AG09309 (cell line): Measurements from ENCODE around the gene DCTN2.
"Not testable (repeated sequence)": the region's sequence is repeated elsewhere in the genome, so short reads cannot be mapped to it uniquely, and the experiment has no call there.

ENCODE experiments used
- DNase-seq: peaks from one replicate; pipeline ENCODE4 v3.0.0-alpha.2; 2010; ENCODE audit warnings: low read depth
- H3K4me3 ChIP-seq: 2 replicates; pipeline ENCODE4 v1.5.1; 2011; ENCODE audit warnings: mild to moderate bottlenecking, low read depth, low read length, moderate library complexity; ENCODE audit not compliant: control insufficient read depth
- CTCF ChIP-seq: IDR thresholded peaks from 2 replicates; pipeline ENCODE4 v1.5.1; 2011; ENCODE audit warnings: mild to moderate bottlenecking, low read depth, low read length, inconsistent platforms; ENCODE audit not compliant: insufficient read depth, control insufficient read depth; ENCODE audit errors: missing control alignments

Gene DCTN2

GRCh38 chr12:57563358-57563757 is 16.4 kb upstream of the DCTN2 start:
- no peak for DNase-seq
- TF ChIP-seq CTCF, result no peak

GRCh38 chr12:57561117-57561516 is 14.1 kb upstream of the DCTN2 start:
- DNase-seq, H3K4me3 ChIP-seq: not testable (repeated sequence)

More at GRCh38 chr12:57563358-57563757, 16.4 kb upstream of the DCTN2 start:
- no peak overlapping the region for H3K4me3 ChIP-seq

GRCh38 chr12:57560516-57560915 is 13.5 kb upstream of the DCTN2 start:
- TF ChIP-seq CTCF, result no peak
- no peak overlapping the region for H3K4me3 ChIP-seq
- DNase-seq, result no peak

- H3K4me3 ChIP-seq, result no peak overlapping the region
- no peak for TF ChIP-seq CTCF
- DNase-seq, result no peak
Measured at GRCh38 chr12:57558864-57559263, 11.9 kb upstream of the DCTN2 start.

GRCh38 chr12:57554897-57555296 is 7.9 kb upstream of the DCTN2 start:
- TF ChIP-seq CTCF, result no peak
- no peak for DNase-seq
- H3K4me3 ChIP-seq, result no peak overlapping the region

- no peak overlapping the region for H3K4me3 ChIP-seq
- no peak for DNase-seq
- no peak for TF ChIP-seq CTCF
Measured at GRCh38 chr12:57554453-57554852, 7.5 kb upstream of the DCTN2 start.

GRCh38 chr12:57553343-57554202 is 6.6 kb upstream of the DCTN2 start:
- no peak for DNase-seq
- TF ChIP-seq CTCF, result no peak
- H3K4me3 ChIP-seq, result no peak overlapping the region
